Suprapubic skin (tissue), 3 donors: ENCODE measurements around the gene FBXL20.

Source experiments
- CTCF ChIP-seq, 2 donors: fragments of 200-600 bp in 1 of 2; fragments of 450-650 bp in 1 of 2; sonication (generic) in 1 of 2; IDR thresholded peaks; one replicate each; pipeline ENCODE4 v1.5.1; 2016 to 2019; ENCODE audit warnings: antibody characterized with exemption in 2 of 2, mild to moderate bottlenecking in 1 of 2, moderate library complexity in 1 of 2
- EP300 ChIP-seq: sonication (generic); formaldehyde crosslinking; IDR thresholded peaks from one replicate; pipeline ENCODE4 v1.6.1; 2017; ENCODE audit warnings: antibody characterized with exemption

- TF ChIP-seq EP300: no peak
- no peak for TF ChIP-seq CTCF (IDR thresholded peaks at IDR 0.05)
These were observed 43.4 kb downstream of the FBXL20 start for GRCh38 chr17:39357986-39358385.
